Activated CD8-positive, alpha-beta T cell treated with anti-CD3 and anti-CD28 coated beads, Interleukin-2, amount 10 ng/mL, durations not matched to agents 7 days and 5 days (primary cell): ENCODE results near the gene NGDN. TPM values are rescaled to one million over a fixed set of nuclear protein-coding genes. Genes with fewer than 3 reads are reported as not detected.
A peak's percentile ranks its signal among the peaks of the same experiment; 100 is the strongest.

Experiments used
- ATAC-seq: fragments of 150-1000 bp; cut with Tn5 transposase; one replicate; pipeline ENCODE4 v1.10.0; 2021; ENCODE audit warnings: moderate library complexity
- CTCF ChIA-PET: fragments of 350-600 bp; sonication (Branson Sonifier 250); formaldehyde crosslinking; loops from one replicate; lab custom pipeline; 2021; ENCODE audit warnings: antibody characterized with exemption; lab: Charles Lee
- POLR2A ChIA-PET: fragments of 350-600 bp; sonication (Branson Sonifier 250); formaldehyde crosslinking; loops from one replicate; lab custom pipeline; 2021; ENCODE audit warnings: antibody characterized with exemption; lab: Charles Lee
- DNase-seq: peaks from one replicate; pipeline ENCODE4 v3.0.0-alpha.2; 2020
- H3K27ac Mint-ChIP-seq: one replicate; pipeline ENCODE4 v1.8.0; 2021; ENCODE audit warnings: mild to moderate bottlenecking, mixed read lengths
- H3K27me3 Mint-ChIP-seq: one replicate; pipeline ENCODE4 v1.8.0; 2021; ENCODE audit warnings: low read depth, mixed read lengths
- H3K36me3 Mint-ChIP-seq: one replicate; pipeline ENCODE4 v1.8.0; 2021; ENCODE audit warnings: low read depth, mixed read lengths
- H3K4me1 Mint-ChIP-seq: one replicate; pipeline ENCODE4 v1.8.0; 2021; ENCODE audit warnings: low read depth, mixed read lengths
- H3K4me3 Mint-ChIP-seq: one replicate; pipeline ENCODE4 v1.8.0; 2021; ENCODE audit warnings: mild to moderate bottlenecking, mixed read lengths
- H3K9me3 Mint-ChIP-seq: one replicate; pipeline ENCODE4 v1.8.0; 2022; ENCODE audit warnings: mixed read lengths; ENCODE audit not compliant: insufficient read depth
- total RNA-seq, 2 experiments: library from RNA; stranded (reverse); gene quantifications; one replicate each; pipeline ENCODE4 v1.2.3, GENCODE V29; 2021

NGDN gene
- total RNA-seq, 2 experiments from 2014 or later, result 43.7 to 44.0 TPM

DNA sequence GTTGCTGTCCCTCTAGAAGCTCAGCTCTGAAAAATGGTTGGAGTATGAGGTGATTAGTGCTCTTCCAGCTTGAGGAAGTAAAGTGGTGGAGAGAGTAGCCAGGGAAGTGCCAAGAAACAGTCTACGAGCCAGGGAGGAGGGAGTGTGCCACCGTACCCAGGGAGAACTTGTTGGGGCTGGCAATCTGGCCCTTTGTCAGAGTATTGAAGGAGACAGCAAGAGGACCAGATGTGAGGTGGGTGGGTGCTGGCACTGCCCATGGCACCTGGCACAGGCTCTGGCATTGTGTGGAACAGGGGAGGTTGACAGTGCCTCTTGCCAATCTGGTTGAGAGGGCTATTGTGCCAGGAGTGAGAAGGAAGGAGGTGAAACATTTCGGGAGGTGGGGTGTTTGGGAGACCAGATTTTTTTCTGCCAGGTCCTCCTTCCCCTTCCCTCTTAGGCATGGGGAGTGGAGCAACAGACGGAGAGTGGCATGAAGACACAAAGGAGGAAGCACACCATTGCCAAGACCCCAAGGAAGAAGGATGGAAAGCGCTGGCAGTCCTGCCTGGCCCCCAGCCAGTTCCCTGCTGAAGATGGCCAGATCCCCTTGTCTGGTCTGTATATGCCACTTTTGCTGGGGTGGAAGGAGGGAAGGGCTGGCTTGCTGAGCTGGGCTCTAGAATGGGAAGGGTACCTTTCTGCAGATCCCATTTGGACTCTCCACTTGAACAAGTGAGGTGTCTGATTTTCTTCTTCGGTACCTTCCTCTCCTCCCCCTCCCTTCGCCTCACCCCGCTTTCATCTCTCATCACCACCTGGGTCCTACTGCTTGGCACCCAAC lies 44.5 kb downstream of the NGDN start:
- no peak for DNase-seq
- H3K27me3 Mint-ChIP-seq, result no peaks in the 10 kb centered on the region
- H3K4me3 Mint-ChIP-seq, result no peak overlapping the region
- POLR2A ChIA-PET, result no interaction called here
- CTCF ChIA-PET, result interaction anchor here (1.7 kb wide), 1 partner anchor 45 kb away, joined by 5 read pairs; no protein-coding TSS in a partner anchor
- H3K27ac Mint-ChIP-seq, result peak overlapping the region; percentile 42
- no peaks in the 10 kb centered on the region for H3K9me3 Mint-ChIP-seq
- peaks cover 9% of the 10 kb centered on the region for H3K4me1 Mint-ChIP-seq
- no peaks in the 10 kb centered on the region for H3K36me3 Mint-ChIP-seq
- ATAC-seq, result no peak

DNA sequence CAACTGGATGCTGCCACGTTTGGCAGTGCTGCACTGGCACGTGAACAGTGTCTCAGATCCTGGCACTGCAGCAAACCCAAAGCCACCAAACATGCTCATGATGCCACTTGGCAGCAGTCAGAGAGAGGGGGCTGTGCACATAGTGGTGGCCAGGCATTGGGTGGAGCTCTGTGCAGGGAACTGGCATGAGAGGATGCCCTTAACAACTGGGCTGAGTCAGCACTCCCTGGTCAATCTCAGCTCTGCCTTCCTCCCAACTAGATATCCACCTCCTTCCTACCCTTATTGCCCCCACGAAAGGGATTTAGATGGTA lies 45.1 kb downstream of the NGDN start:
- no peak for DNase-seq

DNA sequence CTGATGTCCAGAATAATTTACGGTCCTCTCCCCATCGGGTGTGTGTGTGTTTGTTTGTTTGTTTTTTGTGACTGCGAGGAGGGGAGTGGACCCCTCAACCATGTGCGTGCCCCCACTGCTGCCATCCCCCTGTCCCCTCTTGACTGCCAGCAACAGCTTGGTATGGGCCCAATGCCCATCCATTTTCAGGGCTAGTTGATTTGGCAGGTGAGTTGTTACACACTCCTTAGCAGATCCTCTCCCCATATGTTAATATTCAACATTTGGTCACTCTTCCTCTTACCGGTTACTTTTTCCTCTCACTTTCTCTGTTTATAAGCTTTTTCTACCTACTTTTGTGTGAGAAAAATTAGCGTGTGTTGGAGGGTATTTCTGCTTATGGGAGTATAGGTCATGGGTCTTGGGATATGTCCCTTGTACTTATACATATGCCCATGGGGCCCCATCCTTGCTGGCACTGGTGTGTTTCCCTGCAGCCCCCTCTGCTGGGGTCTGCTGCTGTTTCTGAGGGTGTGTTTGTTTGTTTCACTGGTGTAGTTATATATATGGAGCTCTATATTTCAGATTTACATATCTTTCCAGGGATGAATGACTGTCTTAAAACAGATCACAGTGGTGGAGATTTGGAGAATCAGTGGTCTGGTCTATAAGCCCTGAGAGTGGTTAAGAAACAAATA lies 48.3 kb downstream of the NGDN start:
- Mint-ChIP-seq H3K27me3 (no peaks in the 10 kb centered on the region), H3K27ac (no peak overlapping the region), H3K4me1 (peaks cover 4% of the 10 kb centered on the region), H3K4me3 (no peak overlapping the region), H3K36me3 (no peaks in the 10 kb centered on the region), H3K9me3 (no peaks in the 10 kb centered on the region)
- DNase-seq (no peak), ATAC-seq (no peak)
- CTCF ChIA-PET, result interaction anchor here (1.2 kb wide), 1 partner anchor 13 kb away, joined by 4 read pairs; no protein-coding TSS in a partner anchor
- POLR2A ChIA-PET, result no interaction called here

More for the DNA sequence above, 45.1 kb downstream of the NGDN start:
- ChIA-PET POLR2A (no interaction called here), CTCF (interaction anchor here (1.7 kb wide), 1 partner anchor 45 kb away, joined by 5 read pairs; no protein-coding TSS in a partner anchor)
- peak overlapping the region; percentile 42 for H3K27ac Mint-ChIP-seq
- no peak for ATAC-seq
- H3K36me3 Mint-ChIP-seq, result no peaks in the 10 kb centered on the region
- peaks cover 9% of the 10 kb centered on the region for H3K4me1 Mint-ChIP-seq
- no peaks in the 10 kb centered on the region for H3K9me3 Mint-ChIP-seq
- H3K27me3 Mint-ChIP-seq, result no peaks in the 10 kb centered on the region
- H3K4me3 Mint-ChIP-seq, result no peak overlapping the region

DNA sequence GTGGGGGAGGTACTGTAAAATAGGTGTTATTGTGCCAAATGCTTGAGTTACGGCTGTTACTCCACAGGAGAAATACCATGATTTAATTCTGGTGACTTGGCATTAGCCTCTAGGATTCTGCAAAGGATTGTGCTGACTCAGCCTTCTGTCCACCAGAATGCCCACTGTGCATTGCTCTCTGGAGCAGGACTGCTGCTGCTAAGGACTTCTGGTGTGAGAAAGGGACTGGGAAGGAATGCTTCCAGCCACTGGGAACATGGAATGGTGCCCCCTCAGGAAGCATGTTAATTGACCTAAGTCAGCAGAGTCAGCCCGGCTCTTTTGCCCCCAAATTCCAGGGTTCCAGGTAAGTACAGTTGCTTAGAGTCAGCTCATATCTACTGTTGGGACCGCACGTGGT lies 49.2 kb downstream of the NGDN start:
- no peaks in the 10 kb centered on the region for H3K27me3 Mint-ChIP-seq
- no peaks in the 10 kb centered on the region for H3K4me1 Mint-ChIP-seq
- H3K4me3 Mint-ChIP-seq, result no peak overlapping the region
- H3K36me3 Mint-ChIP-seq, result no peaks in the 10 kb centered on the region
- no peak for ATAC-seq
- ChIA-PET CTCF (no interaction called here), POLR2A (no interaction called here)
- no peak for DNase-seq
- no peak overlapping the region for H3K27ac Mint-ChIP-seq
- no peaks in the 10 kb centered on the region for H3K9me3 Mint-ChIP-seq

DNA sequence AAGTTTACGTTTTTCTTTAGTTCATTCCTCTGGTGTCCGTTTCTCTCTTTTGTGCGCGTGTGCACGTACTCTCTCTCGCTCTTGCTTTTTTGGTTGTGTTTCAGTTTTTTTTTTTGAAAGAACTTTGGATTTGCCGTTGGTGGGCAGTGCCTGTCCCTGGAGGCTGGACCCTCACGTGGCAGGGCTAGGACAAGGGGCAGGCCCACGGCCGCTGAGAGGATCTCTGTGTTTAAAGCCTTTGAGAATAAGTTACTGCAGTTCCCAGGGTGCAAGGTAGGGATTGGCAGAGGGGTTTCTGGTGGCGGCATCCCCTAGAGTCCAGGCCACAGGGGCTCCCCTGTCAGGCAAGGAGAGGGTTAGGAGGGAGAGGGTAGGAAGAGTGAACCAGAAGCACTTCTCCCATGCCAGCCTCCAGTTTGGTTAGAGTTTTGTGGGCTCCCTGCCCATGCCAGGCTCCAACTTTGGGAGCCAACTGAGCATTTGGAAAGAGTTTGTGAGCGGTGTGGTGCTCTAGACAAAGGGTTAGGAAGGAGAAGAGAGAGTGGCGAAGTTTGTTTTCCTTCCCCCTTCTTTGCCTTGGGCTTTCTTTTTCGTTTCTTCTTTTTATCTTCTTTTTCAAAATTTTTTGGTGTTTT lies 51.5 kb downstream of the NGDN start:
- ChIA-PET POLR2A (no interaction called here), CTCF (interaction anchor here (0.8 kb wide), 1 partner anchor 192 kb away, joined by 3 read pairs; no protein-coding TSS in a partner anchor)
- Mint-ChIP-seq H3K9me3 (no peaks in the 10 kb centered on the region), H3K4me1 (no peaks in the 10 kb centered on the region), H3K27me3 (no peaks in the 10 kb centered on the region), H3K4me3 (no peak overlapping the region), H3K36me3 (no peaks in the 10 kb centered on the region), H3K27ac (no peak overlapping the region)
- no peak for DNase-seq
- ATAC-seq, result no peak

DNA sequence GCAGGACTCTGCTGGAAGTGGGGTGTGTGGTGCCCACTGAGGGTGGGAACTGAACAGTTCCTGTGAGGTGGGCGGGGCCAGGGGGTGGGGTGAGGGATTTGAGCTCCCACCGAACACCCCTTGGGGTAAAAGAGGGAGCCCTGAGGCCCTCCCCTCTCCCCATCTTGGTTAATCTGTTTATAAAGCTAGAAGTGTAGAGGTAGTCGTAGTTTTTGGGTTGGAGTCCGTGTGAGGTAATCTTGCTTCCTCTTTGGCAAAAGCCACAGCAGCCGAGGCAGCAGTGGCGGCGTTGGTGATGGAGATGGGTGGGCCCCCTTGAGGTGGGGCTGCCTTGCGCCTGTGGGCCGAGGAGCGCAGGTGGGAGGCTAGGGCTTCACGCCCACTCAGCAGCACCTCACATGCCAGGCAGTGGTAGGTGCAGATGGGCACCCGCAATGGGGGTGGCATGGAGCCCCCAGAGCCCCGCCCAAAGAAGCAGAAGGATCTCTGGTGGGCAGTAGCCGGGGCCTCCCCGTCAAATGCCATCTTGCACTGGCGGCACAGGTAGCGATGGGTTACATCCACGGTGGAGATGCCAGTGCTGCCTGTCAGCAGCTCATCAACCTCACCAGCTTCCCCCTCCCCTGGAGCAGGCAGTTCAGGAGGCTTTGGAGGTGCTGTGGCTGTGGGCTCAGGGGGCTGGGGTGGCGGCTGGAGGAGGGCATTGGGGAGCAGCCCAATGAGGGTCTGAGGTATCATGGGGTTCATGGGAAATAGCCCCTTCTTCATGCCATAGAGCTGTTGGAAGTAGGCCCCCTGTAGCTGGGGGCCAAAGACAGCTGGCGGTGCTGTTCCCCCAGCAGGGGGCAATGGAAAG lies 52.5 kb downstream of the NGDN start:
- ChIA-PET POLR2A (no interaction called here), CTCF (no interaction called here)
- Mint-ChIP-seq H3K27ac (no peak overlapping the region), H3K27me3 (no peaks in the 10 kb centered on the region), H3K4me1 (no peaks in the 10 kb centered on the region), H3K4me3 (no peak overlapping the region), H3K9me3 (no peaks in the 10 kb centered on the region), H3K36me3 (no peaks in the 10 kb centered on the region)
- DNase-seq (no peak), ATAC-seq (no peak)

DNA sequence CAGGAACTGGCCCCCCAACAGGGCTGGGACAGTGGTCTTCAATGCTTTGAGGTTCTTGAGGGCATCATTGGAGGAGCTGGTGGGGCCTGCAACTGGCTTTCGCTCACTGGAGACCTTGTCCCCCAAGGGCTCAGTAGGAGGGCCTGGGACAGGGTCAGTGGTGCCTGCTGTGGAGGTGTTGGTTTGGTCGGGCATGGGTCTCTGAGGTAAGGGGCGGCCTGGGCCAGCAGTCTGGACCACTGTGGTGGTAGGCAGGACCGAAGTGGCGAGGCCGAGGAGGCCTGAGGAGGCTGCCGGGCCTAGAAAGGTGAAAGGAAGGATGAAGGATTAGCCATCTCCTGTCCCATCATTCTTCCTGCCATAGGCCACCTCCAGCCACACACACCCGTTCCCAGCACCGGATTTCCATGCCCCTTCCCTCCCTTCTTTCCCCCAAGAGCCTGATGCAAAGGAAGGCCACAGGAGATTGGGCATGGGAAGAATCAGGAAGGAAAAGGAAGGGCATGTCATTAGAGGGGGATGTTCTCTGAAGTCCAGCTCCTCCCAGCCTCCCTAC lies 53.2 kb downstream of the NGDN start:
- H3K4me3 Mint-ChIP-seq, result no peak overlapping the region
- H3K27ac Mint-ChIP-seq, result no peak overlapping the region
- ChIA-PET POLR2A (no interaction called here), CTCF (no interaction called here)
- DNase-seq, result no peak
- ATAC-seq, result no peak
- H3K27me3 Mint-ChIP-seq, result no peaks in the 10 kb centered on the region
- no peaks in the 10 kb centered on the region for H3K4me1 Mint-ChIP-seq
- H3K9me3 Mint-ChIP-seq, result no peaks in the 10 kb centered on the region
- H3K36me3 Mint-ChIP-seq, result no peaks in the 10 kb centered on the region

DNA sequence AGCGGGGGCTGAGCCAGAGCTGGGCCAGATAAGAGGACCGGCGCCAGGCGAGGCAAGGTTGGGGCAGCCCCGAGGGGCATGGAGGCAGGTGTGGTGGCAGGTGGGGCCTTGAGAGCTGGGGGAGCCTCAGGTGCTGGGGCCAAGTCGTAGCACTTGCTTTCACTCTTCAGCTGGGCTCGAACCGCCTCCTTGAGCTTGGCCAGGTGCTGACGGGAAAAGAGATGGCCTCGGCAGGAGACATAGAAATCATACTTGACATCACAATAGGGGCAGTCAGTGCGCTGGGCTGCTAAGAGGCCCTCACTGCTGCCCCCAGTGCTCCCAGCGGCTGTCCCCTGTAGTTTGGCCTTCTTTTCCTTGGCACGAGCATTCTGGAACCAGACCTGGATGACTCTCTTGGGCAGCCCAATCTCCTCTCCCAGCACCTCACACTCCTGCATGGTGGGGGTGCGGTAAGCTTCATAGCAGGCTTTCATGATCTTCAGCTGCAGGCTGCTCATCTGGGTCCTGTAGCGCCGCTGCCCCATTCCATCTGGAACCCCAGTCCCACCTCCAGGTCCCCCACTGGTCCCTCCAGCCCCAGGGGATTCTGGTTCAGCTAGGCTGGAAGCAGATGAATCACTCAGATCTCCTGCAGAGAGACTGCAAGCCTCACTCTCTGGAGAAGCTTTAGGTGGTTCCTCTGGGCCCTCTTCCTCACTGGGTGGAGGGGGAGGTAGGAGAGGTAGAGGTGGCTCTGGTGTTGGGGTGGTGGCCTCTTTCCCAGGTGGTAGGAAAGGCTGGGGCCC lies 53.9 kb downstream of the NGDN start:
- ATAC-seq, result no peak
- CTCF ChIA-PET, result no interaction called here

DNA sequence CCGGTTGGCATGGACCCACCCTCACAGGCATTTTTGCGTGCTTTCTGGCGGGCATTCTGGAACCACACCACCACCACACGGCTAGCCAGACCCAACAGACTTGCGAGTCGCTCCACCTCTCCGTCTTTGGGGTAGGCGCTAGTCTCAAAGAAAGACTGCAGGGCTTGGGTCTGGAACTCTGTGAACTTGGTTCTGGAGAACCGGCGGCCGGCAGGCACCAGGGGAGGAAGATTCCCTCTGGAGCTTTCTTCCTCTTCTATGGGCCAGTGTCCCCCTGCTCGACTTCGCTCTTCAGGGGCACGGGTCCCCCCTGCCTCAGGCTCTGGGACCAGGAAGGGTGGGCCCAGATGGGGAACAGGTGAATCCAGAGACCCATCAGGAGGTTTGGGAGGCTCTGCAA lies 55.5 kb downstream of the NGDN start:
- Mint-ChIP-seq H3K4me1 (no peaks in the 10 kb centered on the region), H3K36me3 (no peaks in the 10 kb centered on the region), H3K27me3 (no peaks in the 10 kb centered on the region), H3K4me3 (no peak overlapping the region), H3K27ac (no peak overlapping the region), H3K9me3 (no peaks in the 10 kb centered on the region)
- no peak for ATAC-seq
- ChIA-PET POLR2A (no interaction called here), CTCF (no interaction called here)
- no peak for DNase-seq

More for the DNA sequence above, 53.9 kb downstream of the NGDN start:
- H3K36me3 Mint-ChIP-seq, result no peaks in the 10 kb centered on the region
- no peaks in the 10 kb centered on the region for H3K27me3 Mint-ChIP-seq
- POLR2A ChIA-PET, result no interaction called here
- H3K4me1 Mint-ChIP-seq, result no peaks in the 10 kb centered on the region
- H3K4me3 Mint-ChIP-seq, result no peak overlapping the region
- no peaks in the 10 kb centered on the region for H3K9me3 Mint-ChIP-seq
- DNase-seq, result no peak
- H3K27ac Mint-ChIP-seq, result no peak overlapping the region

DNA sequence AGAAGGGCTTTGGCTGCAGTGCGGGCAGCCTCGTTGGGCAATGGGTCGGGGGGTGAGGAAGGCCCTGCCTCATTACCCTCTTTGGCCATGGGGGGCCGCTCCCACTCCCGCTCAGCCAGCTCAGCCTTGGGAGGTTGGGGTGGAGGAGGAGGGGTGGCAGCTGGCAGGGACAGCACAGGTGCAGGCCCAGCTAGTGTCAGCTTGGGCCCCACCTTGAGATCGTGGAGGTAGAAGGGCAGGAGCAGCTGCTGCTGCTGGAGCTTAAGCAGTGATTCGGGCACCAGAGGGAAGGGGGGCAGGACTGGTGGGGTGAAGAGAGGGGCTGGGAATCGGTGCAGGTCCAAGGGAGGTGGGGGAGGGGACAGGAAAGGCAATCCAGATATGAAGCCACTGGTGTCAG lies 56.1 kb downstream of the NGDN start:
- ATAC-seq (no peak), DNase-seq (no peak)
- no peak overlapping the region for H3K4me3 Mint-ChIP-seq
- H3K27ac Mint-ChIP-seq, result no peak overlapping the region
- H3K36me3 Mint-ChIP-seq, result no peaks in the 10 kb centered on the region
- ChIA-PET POLR2A (no interaction called here), CTCF (no interaction called here)
- H3K27me3 Mint-ChIP-seq, result no peaks in the 10 kb centered on the region
- peaks cover 2% of the 10 kb centered on the region for H3K4me1 Mint-ChIP-seq
- H3K9me3 Mint-ChIP-seq, result no peaks in the 10 kb centered on the region
